ENCODE measurements around the gene DMD. TPM values are rescaled to one million over a fixed set of nuclear protein-coding genes. Genes with fewer than 3 reads are reported as not detected.

DMD gene
- polyA plus RNA-seq, 1 donor from 2014 or later = 21.6 TPM

DNA sequence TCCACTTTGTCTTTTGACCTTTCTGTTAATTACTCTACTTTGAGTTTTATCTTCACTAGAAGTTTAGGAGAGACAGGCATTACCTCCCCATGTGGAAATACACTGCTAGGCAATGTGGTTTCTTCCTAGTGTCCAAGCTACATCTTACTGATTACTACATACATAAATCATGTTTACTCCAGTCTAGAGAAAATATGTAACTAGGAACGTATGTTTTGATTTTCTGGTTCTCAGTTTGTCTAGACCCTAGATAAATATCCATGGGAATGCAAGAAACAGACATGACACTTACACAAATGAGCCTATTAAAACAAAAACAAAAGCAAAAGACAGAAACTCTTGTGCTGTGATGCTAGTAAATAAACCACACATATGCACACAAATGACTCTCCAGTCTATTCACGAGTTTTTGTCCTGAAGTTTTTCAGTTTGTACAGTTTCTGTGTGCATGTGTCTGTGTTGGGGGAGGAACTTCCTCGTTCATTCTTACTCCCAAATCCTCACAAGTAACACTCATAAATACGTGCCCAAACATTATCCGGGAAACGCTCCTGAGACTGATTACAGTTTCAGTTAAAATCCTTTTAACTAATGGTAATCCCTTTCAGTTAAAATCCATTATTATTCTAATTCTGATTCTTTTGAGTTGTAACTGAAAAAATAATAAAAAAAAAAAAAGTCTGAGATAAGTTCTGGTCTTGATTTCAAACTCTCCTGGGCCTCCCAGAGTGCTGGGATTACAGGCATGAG lies 1856.0 kb downstream of the DMD start:
- TF ChIP-seq RAD21 (conservative IDR thresholded peaks at IDR 0.05) = no peak
- no peak for TF ChIP-seq POLR2AphosphoS5 (IDR thresholded peaks at IDR 0.05)
- no peak for TF ChIP-seq EZH2 (IDR thresholded peaks at IDR 0.05; ENCODE audit: borderline replicate concordance, insufficient read depth, low read length, poor library complexity, severe bottlenecking)
- TF ChIP-seq, protein P1, sequence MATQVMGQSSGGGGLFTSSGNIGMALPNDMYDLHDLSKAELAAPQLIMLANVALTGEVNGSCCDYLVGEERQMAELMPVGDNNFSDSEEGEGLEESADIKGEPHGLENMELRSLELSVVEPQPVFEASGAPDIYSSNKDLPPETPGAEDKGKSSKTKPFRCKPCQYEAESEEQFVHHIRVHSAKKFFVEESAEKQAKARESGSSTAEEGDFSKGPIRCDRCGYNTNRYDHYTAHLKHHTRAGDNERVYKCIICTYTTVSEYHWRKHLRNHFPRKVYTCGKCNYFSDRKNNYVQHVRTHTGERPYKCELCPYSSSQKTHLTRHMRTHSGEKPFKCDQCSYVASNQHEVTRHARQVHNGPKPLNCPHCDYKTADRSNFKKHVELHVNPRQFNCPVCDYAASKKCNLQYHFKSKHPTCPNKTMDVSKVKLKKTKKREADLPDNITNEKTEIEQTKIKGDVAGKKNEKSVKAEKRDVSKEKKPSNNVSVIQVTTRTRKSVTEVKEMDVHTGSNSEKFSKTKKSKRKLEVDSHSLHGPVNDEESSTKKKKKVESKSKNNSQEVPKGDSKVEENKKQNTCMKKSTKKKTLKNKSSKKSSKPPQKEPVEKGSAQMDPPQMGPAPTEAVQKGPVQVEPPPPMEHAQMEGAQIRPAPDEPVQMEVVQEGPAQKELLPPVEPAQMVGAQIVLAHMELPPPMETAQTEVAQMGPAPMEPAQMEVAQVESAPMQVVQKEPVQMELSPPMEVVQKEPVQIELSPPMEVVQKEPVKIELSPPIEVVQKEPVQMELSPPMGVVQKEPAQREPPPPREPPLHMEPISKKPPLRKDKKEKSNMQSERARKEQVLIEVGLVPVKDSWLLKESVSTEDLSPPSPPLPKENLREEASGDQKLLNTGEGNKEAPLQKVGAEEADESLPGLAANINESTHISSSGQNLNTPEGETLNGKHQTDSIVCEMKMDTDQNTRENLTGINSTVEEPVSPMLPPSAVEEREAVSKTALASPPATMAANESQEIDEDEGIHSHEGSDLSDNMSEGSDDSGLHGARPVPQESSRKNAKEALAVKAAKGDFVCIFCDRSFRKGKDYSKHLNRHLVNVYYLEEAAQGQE (IDR thresholded peaks at IDR 0.05; ENCODE audit: borderline replicate concordance) = no peak
- TF ChIP-seq, protein P2, sequence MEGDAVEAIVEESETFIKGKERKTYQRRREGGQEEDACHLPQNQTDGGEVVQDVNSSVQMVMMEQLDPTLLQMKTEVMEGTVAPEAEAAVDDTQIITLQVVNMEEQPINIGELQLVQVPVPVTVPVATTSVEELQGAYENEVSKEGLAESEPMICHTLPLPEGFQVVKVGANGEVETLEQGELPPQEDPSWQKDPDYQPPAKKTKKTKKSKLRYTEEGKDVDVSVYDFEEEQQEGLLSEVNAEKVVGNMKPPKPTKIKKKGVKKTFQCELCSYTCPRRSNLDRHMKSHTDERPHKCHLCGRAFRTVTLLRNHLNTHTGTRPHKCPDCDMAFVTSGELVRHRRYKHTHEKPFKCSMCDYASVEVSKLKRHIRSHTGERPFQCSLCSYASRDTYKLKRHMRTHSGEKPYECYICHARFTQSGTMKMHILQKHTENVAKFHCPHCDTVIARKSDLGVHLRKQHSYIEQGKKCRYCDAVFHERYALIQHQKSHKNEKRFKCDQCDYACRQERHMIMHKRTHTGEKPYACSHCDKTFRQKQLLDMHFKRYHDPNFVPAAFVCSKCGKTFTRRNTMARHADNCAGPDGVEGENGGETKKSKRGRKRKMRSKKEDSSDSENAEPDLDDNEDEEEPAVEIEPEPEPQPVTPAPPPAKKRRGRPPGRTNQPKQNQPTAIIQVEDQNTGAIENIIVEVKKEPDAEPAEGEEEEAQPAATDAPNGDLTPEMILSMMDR (IDR thresholded peaks at IDR 0.05; ENCODE audit: poor library complexity, severe bottlenecking) = no peak
- TF ChIP-seq TAF1 (IDR thresholded peaks at IDR 0.05; ENCODE audit: low read depth) = no peak
- no peak for TF ChIP-seq SMC3 (conservative IDR thresholded peaks at IDR 0.05; ENCODE audit: poor library complexity)
- no peak for TF ChIP-seq EP300 (conservative IDR thresholded peaks at IDR 0.05; ENCODE audit: poor library complexity, severe bottlenecking)
- TF ChIP-seq MXI1 (conservative IDR thresholded peaks at IDR 0.05; ENCODE audit: poor library complexity, severe bottlenecking) = no peak
- Histone ChIP-seq H3K9ac (ENCODE audit: low read length) (no peak overlapping the region), H3K9me2 (ENCODE audit: insufficient read depth, low read length) (no peaks in the 10 kb centered on the region), H4K20me1 (ENCODE audit: insufficient read depth) (no peaks in the 10 kb centered on the region), H3K9me3 (ENCODE audit: low read length) (no peaks in the 10 kb centered on the region), H3K4me2 (ENCODE audit: low read length) (no peak overlapping the region), H3K79me2 (replicated peaks; ENCODE audit: insufficient read depth, low read length) (no peaks in the 10 kb centered on the region), H3K27me3 (ENCODE audit: insufficient read depth, low read depth, low read length) (no peaks in the 10 kb centered on the region), H3F3A (ENCODE audit: insufficient read depth, low read length, poor library complexity, severe bottlenecking) (no peaks in the 10 kb centered on the region), H2AFZ (ENCODE audit: low read depth, low read length) (no peak overlapping the region), H3K27ac (ENCODE audit: low read length) (no peak overlapping the region), H3K36me3 (ENCODE audit: insufficient read depth, low read length) (no peaks in the 10 kb centered on the region), H3K4me3 (ENCODE audit: low read length) (no peak overlapping the region)

DNA sequence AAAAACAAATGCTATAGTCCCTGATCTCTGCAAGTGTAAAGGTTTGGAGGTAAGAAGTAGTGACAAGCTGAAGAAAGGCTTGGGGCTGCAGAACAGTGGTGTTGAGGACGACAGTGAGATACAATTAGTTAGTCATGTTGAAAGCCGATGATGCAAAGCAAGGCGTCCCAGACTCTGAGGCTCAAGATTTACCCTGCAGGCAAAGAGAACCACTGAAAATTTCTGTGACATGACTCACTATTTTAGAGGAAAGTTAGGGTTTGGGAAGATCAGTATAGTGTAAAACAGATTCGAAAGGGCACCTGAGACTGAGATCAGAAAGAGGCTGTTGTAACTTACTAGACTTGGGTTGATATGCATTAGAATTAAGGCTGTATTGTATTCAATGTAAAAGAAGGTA lies 1858.3 kb downstream of the DMD start:
- Histone ChIP-seq H3K27me3 (ENCODE audit: insufficient read depth, low read depth, low read length) (no peaks in the 10 kb centered on the region), H3K27ac (ENCODE audit: low read length) (no peak overlapping the region), H3K9me2 (ENCODE audit: insufficient read depth, low read length) (no peaks in the 10 kb centered on the region), H2AFZ (ENCODE audit: low read depth, low read length) (no peak overlapping the region), H3K4me3 (ENCODE audit: low read length) (no peak overlapping the region), H3K4me2 (ENCODE audit: low read length) (no peak overlapping the region), H3K9me3 (ENCODE audit: low read length) (no peaks in the 10 kb centered on the region), H3K79me2 (replicated peaks; ENCODE audit: insufficient read depth, low read length) (no peaks in the 10 kb centered on the region), H3K36me3 (ENCODE audit: insufficient read depth, low read length) (no peaks in the 10 kb centered on the region), H3F3A (ENCODE audit: insufficient read depth, low read length, poor library complexity, severe bottlenecking) (no peaks in the 10 kb centered on the region), H4K20me1 (ENCODE audit: insufficient read depth) (no peaks in the 10 kb centered on the region), H3K9ac (ENCODE audit: low read length) (no peak overlapping the region)
- TF ChIP-seq TAF1 (IDR thresholded peaks at IDR 0.05; ENCODE audit: low read depth) (no peak), EZH2 (IDR thresholded peaks at IDR 0.05; ENCODE audit: borderline replicate concordance, insufficient read depth, low read length, poor library complexity, severe bottlenecking) (no peak), EP300 (conservative IDR thresholded peaks at IDR 0.05; ENCODE audit: poor library complexity, severe bottlenecking) (no peak), RAD21 (conservative IDR thresholded peaks at IDR 0.05) (no peak), MXI1 (conservative IDR thresholded peaks at IDR 0.05; ENCODE audit: poor library complexity, severe bottlenecking) (no peak), SMC3 (conservative IDR thresholded peaks at IDR 0.05; ENCODE audit: poor library complexity) (no peak), POLR2AphosphoS5 (IDR thresholded peaks at IDR 0.05) (no peak)
- TF ChIP-seq, protein P1 (IDR thresholded peaks at IDR 0.05; ENCODE audit: borderline replicate concordance) = no peak
- TF ChIP-seq, protein P2 (IDR thresholded peaks at IDR 0.05; ENCODE audit: poor library complexity, severe bottlenecking) = no peak
